ENCODE results near the gene SEH1L. TPM values are rescaled to one million over a fixed set of nuclear protein-coding genes. Genes with fewer than 3 reads are reported as not detected.
"Not testable (repeated sequence)": the region's sequence is repeated elsewhere in the genome, so short reads cannot be mapped to it uniquely, and the experiment has no call there.

Gene SEH1L, protein sequence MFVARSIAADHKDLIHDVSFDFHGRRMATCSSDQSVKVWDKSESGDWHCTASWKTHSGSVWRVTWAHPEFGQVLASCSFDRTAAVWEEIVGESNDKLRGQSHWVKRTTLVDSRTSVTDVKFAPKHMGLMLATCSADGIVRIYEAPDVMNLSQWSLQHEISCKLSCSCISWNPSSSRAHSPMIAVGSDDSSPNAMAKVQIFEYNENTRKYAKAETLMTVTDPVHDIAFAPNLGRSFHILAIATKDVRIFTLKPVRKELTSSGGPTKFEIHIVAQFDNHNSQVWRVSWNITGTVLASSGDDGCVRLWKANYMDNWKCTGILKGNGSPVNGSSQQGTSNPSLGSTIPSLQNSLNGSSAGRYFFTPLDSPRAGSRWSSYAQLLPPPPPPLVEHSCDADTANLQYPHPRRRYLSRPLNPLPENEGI
- 10 to 100 TPM; 18.4 to 49.7 (median 38.2) TPM for total RNA-seq

DNA sequence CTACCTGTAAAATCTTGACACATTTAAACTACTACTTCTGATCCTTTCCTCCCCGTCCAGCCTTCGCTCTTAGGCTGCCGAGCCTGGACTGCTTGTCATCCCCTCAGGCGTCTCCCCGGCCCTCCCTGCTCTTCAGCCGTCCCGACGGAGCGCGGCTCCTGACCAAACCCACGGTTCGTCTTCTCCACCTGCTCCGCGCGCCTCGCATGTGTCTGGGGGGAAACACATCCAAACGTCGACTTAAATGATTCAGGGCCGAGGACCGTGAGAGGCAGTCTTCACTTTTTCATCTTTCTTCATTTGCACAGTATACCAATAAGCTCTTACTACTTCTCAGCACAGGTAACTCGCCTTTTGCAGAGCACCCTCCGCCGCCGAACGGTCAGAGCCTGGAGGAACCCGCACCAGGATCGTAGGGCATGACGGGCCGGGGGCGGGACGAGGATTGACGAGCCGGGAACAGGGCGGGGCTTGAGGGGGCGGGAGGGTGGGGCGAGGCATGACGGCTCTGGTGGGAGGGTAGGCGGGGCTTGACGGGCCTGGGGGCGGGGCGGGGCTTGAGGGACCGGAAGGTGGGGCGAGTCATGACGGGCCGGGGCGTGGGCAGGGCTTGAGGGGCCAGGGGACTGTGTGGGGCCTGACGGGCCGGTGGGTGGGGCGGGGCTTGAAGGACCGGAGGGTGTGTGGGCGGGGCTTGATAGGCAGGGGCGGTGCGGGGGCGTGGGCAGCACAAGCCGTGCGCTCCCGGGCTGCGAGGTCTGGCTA is at the start of gene SEH1L:
TSS of gene SEH1L (plus strand) at position 727 of the 765 bp plus-strand sequence. CDS start 111 bp downstream, outside the sequence.
- Histone ChIP-seq H3K27me3 (no peaks in the 10 kb centered on the region), H3K27ac (peak within 1 kb of the TSS; percentile 93 to 95 (median 94)), H3K4me3 (peak within 1 kb of the TSS; percentile 42 to 84 (median 66)), H3K36me3 (no peaks in the 10 kb centered on the region), H3K4me1 (peaks cover 13 to 33% (median 20%) of the 10 kb centered on the region in 4 donors), H3K9me3 (no peaks in the 10 kb centered on the region)
- WGBS, 2 donors: 0 to 2% methylated on average over 23 to 38 of the region's 58 CpGs
- DNase-seq (peak; percentile 100), ATAC-seq (ENCODE audit: low FRiP score in 2 of 2) (peak; percentile 98 to 100)
- TF ChIP-seq, protein P1, sequence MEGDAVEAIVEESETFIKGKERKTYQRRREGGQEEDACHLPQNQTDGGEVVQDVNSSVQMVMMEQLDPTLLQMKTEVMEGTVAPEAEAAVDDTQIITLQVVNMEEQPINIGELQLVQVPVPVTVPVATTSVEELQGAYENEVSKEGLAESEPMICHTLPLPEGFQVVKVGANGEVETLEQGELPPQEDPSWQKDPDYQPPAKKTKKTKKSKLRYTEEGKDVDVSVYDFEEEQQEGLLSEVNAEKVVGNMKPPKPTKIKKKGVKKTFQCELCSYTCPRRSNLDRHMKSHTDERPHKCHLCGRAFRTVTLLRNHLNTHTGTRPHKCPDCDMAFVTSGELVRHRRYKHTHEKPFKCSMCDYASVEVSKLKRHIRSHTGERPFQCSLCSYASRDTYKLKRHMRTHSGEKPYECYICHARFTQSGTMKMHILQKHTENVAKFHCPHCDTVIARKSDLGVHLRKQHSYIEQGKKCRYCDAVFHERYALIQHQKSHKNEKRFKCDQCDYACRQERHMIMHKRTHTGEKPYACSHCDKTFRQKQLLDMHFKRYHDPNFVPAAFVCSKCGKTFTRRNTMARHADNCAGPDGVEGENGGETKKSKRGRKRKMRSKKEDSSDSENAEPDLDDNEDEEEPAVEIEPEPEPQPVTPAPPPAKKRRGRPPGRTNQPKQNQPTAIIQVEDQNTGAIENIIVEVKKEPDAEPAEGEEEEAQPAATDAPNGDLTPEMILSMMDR (IDR thresholded peaks at IDR 0.05): no peak
- TF ChIP-seq POLR2AphosphoS5 (IDR thresholded peaks at IDR 0.05) (peak; percentile 47 to 50), POLR2A (IDR thresholded peaks at IDR 0.05) (peak in 1 of 4 donors; percentile 55), EP300 (IDR thresholded peaks at IDR 0.05) (no peak)

GRCh38 chr18:12901208-12901607 is 46.6 kb upstream of the SEH1L start:
- 93 to 98% methylated on average over 10 to 12 of the region's 12 CpGs for WGBS, 2 donors
- ATAC-seq (ENCODE audit: low FRiP score in 2 of 2); H3K27ac ChIP-seq; H3K9me3 ChIP-seq; H3K27me3 ChIP-seq; H3K4me3 ChIP-seq; DNase-seq; H3K36me3 ChIP-seq: not testable (repeated sequence)
- peaks cover 0 to 14% (median 11%) of the 10 kb centered on the region in 4 donors for H3K4me1 ChIP-seq

DNA sequence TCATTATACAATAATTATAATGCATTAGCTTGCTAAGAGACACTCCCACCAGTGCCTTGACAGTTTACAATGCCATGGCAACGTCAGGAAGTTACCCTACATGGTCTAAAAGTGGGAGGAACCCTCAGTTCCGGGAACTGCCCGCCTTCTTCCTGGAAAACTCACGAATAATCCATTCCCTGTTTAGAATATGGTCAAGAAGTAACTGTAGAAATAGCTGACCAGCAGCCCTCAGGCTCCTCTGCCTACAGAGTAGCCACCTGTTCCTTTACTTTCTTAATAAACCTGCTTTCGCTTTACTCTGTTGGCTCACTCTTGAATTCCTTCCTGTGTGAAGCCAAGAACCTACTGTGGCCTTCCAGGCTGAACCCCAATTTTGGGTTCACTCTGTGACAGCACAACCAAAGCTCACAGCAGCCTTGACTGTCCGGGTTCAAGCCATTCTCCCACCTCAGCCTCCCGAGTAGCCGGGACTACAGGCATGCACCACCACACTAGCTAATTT is 43.7 kb upstream of the SEH1L start:
- TF ChIP-seq, protein P1 (IDR thresholded peaks at IDR 0.05): no peak
- TF ChIP-seq EP300 (IDR thresholded peaks at IDR 0.05) (no peak), POLR2A (IDR thresholded peaks at IDR 0.05) (no peak), POLR2AphosphoS5 (IDR thresholded peaks at IDR 0.05) (no peak)
- no peaks in the 10 kb centered on the region for H3K36me3 ChIP-seq
- H3K4me1 ChIP-seq: peaks cover 0 to 23% (median 17%) of the 10 kb centered on the region in 4 donors
- DNase-seq (peak in 1 of 2 donors; percentile 36), ATAC-seq (ENCODE audit: low FRiP score in 2 of 2) (peak in 1 of 2 donors; percentile 38)
- peak overlapping the region in 1 of 4 donors; percentile 3 for H3K27ac ChIP-seq
- no peak overlapping the region for H3K4me3 ChIP-seq
- H3K27me3 ChIP-seq: no peaks in the 10 kb centered on the region
- H3K9me3 ChIP-seq: no peaks in the 10 kb centered on the region
- 60 to 61% methylated on average over 8 of the region's 8 CpGs for WGBS, 2 donors

GRCh38 chr18:12906119-12906518 is 41.7 kb upstream of the SEH1L start:
- no peak for DNase-seq
- Histone ChIP-seq H3K9me3 (no peaks in the 10 kb centered on the region), H3K4me1 (peaks cover 6 to 29% (median 20%) of the 10 kb centered on the region in 4 donors), H3K4me3 (no peak overlapping the region), H3K27ac (no peak overlapping the region), H3K36me3 (no peaks in the 10 kb centered on the region), H3K27me3 (peaks cover 0 to 1% (median 0%) of the 10 kb centered on the region in 4 donors)
- WGBS, 2 donors: 93 to 94% methylated on average over 4 of the region's 4 CpGs
- TF ChIP-seq EP300 (IDR thresholded peaks at IDR 0.05): no peak
- TF ChIP-seq POLR2A (IDR thresholded peaks at IDR 0.05): no peak
- no peak for TF ChIP-seq POLR2AphosphoS5 (IDR thresholded peaks at IDR 0.05)
- TF ChIP-seq, protein P1 (IDR thresholded peaks at IDR 0.05): no peak
- no peak for ATAC-seq (ENCODE audit: low FRiP score in 2 of 2)

DNA sequence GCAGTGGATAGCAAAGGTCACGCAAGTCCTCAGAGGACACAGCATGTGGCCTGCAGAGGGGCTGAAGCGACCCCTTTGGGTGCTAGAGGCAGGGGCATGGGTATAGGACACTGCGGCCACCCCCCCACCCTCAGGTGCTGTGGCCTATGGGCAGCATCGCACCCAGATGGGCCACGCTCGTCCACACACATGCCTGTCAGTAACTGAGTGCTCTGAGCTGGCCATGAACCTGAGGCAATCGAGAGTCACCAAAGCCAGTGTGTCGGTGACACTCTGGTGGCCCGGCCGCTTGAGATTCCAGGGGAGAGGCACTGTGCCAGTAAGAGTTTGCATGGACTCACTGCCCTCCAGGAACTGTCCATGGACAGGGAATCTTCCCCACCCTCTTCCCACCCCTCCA is 41.0 kb upstream of the SEH1L start:
- DNase-seq: no peak
- H3K27me3 ChIP-seq: peaks cover 0 to 3% (median 0%) of the 10 kb centered on the region in 4 donors
- ATAC-seq (ENCODE audit: low FRiP score in 2 of 2): no peak
- peak overlapping the region in 2 of 4 donors; percentile 33 to 67 for H3K27ac ChIP-seq
- WGBS, 2 donors: 89 to 91% methylated on average over 10 of the region's 10 CpGs
- H3K9me3 ChIP-seq: no peaks in the 10 kb centered on the region
- TF ChIP-seq POLR2A (IDR thresholded peaks at IDR 0.05): no peak
- TF ChIP-seq POLR2AphosphoS5 (IDR thresholded peaks at IDR 0.05): no peak
- TF ChIP-seq, protein P1 (IDR thresholded peaks at IDR 0.05): no peak
- TF ChIP-seq EP300 (IDR thresholded peaks at IDR 0.05): no peak
- H3K4me3 ChIP-seq: no peak overlapping the region
- H3K4me1 ChIP-seq: peaks cover 12 to 36% (median 22%) of the 10 kb centered on the region in 4 donors
- no peaks in the 10 kb centered on the region for H3K36me3 ChIP-seq

All from upper lobe of left lung (tissue), 6 donors.